Cortex of kidney (tissue), 1 donor: ENCODE measurements around the gene C5orf46.
"Not testable (repeated sequence)": the region's sequence is repeated elsewhere in the genome, so short reads cannot be mapped to it uniquely, and the experiment has no call there.

Source experiments
- DNase-seq: peaks from one replicate; lab custom pipeline; 2025; lab: John Stamatoyannopoulos, UW

C5orf46 gene

GRCh38 chr5:147893820-147894219 lies 12.5 kb downstream of the C5orf46 start:
- DNase-seq: no peak

GRCh38 chr5:147892696-147893296 lies 13.5 kb downstream of the C5orf46 start:
- DNase-seq: no peak

GRCh38 chr5:147887930-147888329 lies 18.4 kb downstream of the C5orf46 start:
- no peak for DNase-seq

GRCh38 chr5:147887026-147887627 lies 19.2 kb downstream of the C5orf46 start:
- no peak for DNase-seq

- DNase-seq: no peak
Observed at GRCh38 chr5:147882586-147883313, 23.6 kb downstream of the C5orf46 start.

GRCh38 chr5:147880487-147880886 lies 25.9 kb downstream of the C5orf46 start:
- no peak for DNase-seq

GRCh38 chr5:147879784-147880183 lies 26.6 kb downstream of the C5orf46 start:
- no peak for DNase-seq

- DNase-seq: no peak
Observed at GRCh38 chr5:147878066-147878759, 28.1 kb downstream of the C5orf46 start, which contains the start of gene SCGB3A2. Gene SCGB3A2 (plus strand): TSS chr5:147878711. CDS start chr5:147878804, 93 bp downstream.

- no peak for DNase-seq
Observed at GRCh38 chr5:147876626-147877025, 29.7 kb downstream of the C5orf46 start.

GRCh38 chr5:147876141-147876540 lies 30.2 kb downstream of the C5orf46 start:
- DNase-seq: no peak

- no peak for DNase-seq
Observed at GRCh38 chr5:147874910-147875367, 31.4 kb downstream of the C5orf46 start.

GRCh38 chr5:147874118-147874875 lies 32.0 kb downstream of the C5orf46 start:
- DNase-seq: not testable (repeated sequence)

GRCh38 chr5:147872744-147873435 lies 33.4 kb downstream of the C5orf46 start:
- not testable (repeated sequence) for DNase-seq

GRCh38 chr5:147871980-147872549 lies 34.3 kb downstream of the C5orf46 start:
- DNase-seq: not testable (repeated sequence)

- DNase-seq: not testable (repeated sequence)
Observed at GRCh38 chr5:147869892-147870291, 36.4 kb downstream of the C5orf46 start.

- no peak for DNase-seq
Observed at GRCh38 chr5:147869112-147869511, 37.2 kb downstream of the C5orf46 start.

GRCh38 chr5:147863454-147864158 lies 42.7 kb downstream of the C5orf46 start:
- no peak for DNase-seq

GRCh38 chr5:147860641-147861025 lies 45.7 kb downstream of the C5orf46 start:
- no peak for DNase-seq

GRCh38 chr5:147859962-147860640 lies 46.2 kb downstream of the C5orf46 start:
- no peak for DNase-seq
